Measurements from ENCODE around the gene HMCN1. TPM values are rescaled to one million over a fixed set of nuclear protein-coding genes. Genes with fewer than 3 reads are reported as not detected.
A peak's percentile ranks its signal among the peaks of the same experiment; 100 is the strongest.

Gene HMCN1
- under 0.01 and 0.06 TPM in 2 replicates for total RNA-seq (2014; rRNA removed)
- 0.01 TPM for polyA plus RNA-seq (2012)

DNA sequence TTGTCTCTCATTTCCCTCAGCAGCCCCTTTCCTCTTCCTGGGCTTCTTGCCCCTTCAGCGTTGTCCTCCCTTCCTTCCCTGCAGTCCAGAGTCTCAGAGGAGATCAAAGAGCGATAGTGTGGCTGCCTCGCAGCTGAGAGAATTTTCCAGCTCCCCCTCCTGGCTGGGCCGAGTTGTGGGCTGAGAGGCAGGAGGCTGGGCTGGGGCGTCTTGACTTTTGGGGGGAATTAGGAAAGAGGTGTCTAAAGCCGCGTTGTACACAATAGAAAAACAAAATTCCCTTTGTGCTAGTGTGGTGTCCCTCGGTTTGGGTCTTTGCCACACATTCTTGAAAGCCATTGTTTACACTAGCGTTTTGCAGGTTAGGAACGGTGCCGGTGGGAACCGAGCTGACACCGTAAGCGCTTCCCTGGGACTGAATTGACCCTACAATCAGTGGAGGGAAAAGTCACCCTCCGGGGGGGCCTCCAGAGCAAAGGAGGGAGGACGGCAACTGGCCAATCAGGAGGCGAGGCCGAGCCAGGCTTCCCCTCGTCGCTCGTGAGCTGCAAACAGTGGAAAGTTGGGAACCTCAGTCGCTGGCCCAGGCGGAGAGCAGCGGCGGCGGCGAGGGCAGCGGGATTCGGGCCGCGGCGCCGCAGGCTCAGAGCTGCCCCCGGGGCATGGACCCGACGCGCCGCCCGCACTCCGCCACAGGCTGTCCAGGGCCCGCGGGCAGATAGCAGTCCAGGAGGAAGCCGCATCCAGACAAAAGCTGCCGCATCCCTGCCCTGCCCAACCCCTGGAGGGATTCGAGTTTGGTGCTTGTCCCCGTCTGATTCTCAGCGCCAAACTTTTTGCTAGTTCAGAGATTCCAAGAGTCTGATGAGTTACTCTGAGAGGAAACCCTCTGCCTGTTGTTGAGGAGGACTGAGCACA, at the start of gene HMCN1:
Gene HMCN1, plus strand, starts transcription at position 574 of the 918 bp plus-strand sequence. CDS start 389 bp downstream, outside the sequence.
- DNase-seq (ENCODE audit: low read depth) = peak; percentile 35

DNA sequence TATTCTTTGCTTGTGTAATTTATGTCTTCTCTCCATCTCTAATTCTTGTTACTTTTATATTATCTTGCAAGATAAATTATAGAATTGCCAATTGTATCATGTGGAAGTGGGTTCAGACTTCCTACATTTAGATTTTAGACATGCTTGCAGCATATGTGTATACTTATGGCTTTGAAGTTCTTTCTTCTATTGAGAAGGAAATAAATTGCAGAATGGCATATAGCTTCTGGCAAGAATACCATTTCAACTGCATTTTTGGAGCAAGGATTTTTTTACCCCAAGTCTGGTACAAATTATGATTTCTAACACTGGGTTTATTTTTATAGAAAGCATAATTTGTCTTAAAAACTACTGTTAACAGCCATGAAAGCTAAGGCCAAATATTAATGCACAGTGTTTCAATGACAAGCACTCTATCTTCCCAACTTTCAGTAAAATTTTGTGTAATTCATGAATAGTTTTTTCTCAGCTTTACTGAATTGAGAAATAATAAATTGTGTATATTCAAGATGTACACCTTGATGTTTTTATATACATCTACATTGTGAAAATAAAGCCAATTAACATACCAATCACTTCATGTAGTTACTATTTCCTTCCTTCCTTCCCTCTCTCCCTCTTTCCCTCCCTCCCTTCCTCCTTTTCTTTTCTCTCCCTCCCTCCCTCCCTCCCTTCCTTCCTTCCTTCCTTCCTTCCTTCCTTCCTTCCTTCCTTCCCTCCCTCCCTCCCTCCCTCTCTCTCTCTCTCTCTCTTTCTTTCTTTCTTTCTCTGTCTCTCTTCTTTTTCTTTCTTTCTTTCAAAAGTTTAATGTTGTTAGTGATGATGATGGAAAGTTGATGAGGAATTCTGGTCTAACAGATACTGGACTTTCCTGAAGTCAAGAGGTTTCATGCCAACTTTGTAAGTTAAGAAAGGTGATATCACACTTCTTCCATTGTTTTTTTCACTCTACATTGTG, 47.1 kb upstream of the HMCN1 start:
- DNase-seq (ENCODE audit: low read depth) = no peak

DNA sequence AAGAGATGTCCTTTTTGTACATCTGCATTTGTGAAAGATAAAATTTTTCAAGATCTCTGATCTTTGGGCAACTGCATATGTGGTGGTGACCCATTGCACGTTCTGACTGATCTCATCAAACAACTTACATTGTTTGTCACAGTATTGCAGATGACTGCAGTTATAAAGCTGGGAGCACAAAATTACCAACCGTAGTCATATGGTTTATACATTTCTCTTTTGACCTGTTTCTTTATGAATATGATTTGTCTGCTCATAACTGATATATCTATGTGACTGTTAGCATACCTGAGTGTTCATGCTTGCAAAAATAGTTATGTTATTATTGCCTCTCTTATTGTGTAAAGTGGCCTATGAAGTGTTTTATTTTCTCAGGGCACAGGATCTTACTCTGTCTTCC, 43.7 kb upstream of the HMCN1 start:
- no peak for DNase-seq (ENCODE audit: low read depth)

GRCh38 chr1:185693654-185694053, 40.5 kb upstream of the HMCN1 start:
- no peak for DNase-seq (ENCODE audit: low read depth)

GRCh38 chr1:185694081-185694480, 40.1 kb upstream of the HMCN1 start:
- no peak for DNase-seq (ENCODE audit: low read depth)

DNA sequence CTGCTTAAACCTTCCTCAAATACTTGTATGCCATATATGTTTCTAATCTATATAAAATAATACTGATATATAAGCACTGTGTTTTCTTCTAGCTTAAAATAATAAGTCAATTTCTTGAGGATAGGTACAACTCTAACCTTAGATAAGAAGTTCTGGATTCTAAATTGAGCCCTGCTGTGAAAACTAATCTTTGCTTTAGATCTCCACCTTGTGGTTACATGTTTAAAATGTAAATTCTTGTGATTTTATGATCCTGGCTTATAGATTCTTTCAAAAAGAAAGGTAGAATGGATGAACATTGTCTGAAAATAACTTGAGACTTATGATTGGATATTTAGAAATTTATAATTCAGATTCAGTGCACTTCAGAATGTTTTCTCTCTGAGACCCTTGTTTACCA, 38.9 kb upstream of the HMCN1 start:
- no peak for DNase-seq (ENCODE audit: low read depth)

DNA sequence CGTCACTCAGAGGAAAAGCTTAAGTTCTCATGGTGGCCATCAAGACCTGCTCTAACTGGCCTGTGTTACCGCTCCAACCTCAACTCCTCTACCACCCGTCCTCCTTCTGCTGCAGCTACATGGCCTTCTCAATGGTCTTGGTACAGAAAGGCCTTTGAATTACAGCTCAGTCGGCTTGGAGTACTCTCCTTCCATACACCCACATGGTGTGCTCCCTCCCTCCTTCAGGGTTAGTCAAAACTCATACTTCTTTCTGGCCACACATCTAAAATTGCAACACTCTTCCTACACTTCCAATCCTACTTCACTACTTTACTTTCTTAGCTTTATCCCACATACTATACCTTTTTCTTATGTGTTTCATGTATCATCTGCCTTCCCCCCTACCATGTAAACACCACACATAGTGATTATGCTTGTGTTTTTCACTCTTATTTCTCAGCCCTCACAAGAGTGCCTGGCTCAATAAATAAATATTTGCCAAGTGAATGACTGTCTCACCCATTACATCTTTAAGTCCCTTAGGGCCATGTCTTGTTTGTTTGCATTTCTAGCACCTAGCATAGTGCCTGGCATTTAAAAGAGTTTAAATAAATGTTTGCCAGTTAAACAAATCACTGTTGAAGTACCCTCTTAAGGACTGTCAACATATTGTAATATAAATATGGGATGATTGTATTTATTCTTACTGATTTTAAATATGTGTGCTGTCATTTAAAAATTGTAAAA, 37.6 kb upstream of the HMCN1 start:
- DNase-seq (ENCODE audit: low read depth) = no peak

- no peak for DNase-seq (ENCODE audit: low read depth)
These were observed 34.3 kb upstream of the HMCN1 start for GRCh38 chr1:185699874-185700273.

GRCh38 chr1:185701650-185702049, 32.5 kb upstream of the HMCN1 start:
- no peak for DNase-seq (ENCODE audit: low read depth)

DNA sequence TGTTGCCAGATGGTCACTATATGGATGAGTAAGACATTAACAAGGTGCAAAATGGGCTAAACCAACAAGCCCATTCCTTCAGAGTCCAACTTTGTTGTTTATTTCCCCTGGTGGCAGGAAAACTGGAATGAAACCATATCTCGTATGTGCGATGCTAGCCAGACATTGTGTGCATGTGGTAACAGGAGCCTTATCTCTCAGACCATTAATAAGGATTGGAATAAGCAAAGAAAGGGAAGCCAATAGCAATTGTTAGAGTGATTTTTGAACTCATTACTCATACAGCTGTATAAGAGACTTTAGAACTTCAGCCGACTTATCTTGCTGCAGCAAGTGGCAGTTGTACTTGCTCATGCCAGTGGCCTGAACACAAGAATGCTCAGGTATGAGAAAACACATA, 30.0 kb upstream of the HMCN1 start:
- DNase-seq (ENCODE audit: low read depth) = no peak

GRCh38 chr1:185716095-185716494, 18.1 kb upstream of the HMCN1 start:
- no peak for DNase-seq (ENCODE audit: low read depth)

DNA sequence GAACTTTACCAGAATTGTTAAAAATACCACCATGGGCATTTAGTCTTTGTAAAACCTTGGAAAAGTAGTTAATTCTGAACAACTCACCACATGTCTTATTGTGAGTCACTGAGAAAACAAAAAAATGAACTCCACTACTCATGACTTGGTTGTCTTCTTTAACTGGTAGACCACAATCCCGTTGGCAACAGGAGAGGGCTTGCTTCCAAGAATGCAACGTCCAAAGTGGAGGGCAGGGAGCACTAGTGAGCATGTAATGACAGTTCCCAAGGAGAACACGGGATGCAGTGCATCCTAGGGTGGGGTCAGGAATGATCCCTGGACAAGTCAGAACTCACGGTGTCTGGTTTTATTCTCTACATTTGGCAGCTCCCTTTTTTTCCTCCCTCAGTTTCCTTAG, 15.2 kb upstream of the HMCN1 start:
- peak; percentile 97 for DNase-seq (ENCODE audit: low read depth)

DNA sequence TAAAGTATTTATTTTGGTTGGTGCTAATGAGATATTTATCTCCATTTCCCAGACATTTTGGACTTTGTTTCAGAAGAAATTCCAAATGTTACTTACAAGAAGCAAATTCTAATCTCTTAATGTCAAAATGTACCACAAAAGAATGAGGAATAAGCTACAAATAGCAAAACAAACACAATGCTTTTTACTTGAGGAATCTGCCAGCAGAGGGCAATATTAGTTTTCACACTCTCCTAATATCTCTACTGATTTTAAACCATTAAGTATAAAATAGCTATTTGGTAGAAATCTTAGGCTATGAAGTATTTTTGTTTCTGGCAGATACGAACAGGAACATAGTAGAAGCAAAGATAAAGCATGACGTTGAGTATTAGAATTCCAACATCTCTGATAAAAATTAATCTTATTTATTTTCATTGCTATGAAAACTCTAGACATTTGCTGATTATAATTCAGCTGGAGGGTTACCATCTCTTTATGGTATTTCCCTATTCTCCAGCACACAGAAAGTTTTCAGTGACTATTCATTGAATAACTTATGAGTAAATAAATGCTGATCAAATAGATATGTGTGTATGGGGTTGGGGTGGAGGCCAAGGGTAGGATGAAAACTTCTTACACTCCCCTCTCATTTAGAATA, 13.4 kb upstream of the HMCN1 start:
- peak; percentile 51 for DNase-seq (ENCODE audit: low read depth)

GRCh38 chr1:185721553-185721952, 12.6 kb upstream of the HMCN1 start:
- DNase-seq (ENCODE audit: low read depth) = no peak

GRCh38 chr1:185722098-185722497, 12.1 kb upstream of the HMCN1 start:
- DNase-seq (ENCODE audit: low read depth) = no peak

GRCh38 chr1:185727726-185728125, 6.5 kb upstream of the HMCN1 start:
- no peak for DNase-seq (ENCODE audit: low read depth)

DNA sequence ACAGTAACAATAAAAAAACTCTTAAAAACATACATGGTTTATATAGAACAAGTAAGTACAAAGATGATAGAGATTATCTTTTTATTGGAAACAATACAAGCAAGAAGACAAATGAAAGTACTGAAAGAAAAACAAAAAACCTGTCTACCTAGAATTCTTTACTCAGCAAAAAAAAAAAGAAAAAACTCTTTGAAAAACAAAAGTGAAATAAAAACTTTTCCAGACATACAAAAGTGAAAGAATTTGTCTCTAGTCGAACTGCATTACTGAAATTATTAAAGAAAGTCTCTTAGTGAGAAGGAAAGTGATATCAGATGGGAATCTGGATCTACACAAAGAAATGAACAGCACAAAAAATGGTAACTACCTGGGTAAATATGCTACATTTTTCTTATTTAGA, 2.7 kb upstream of the HMCN1 start:
- no peak for DNase-seq (ENCODE audit: low read depth)

DNA sequence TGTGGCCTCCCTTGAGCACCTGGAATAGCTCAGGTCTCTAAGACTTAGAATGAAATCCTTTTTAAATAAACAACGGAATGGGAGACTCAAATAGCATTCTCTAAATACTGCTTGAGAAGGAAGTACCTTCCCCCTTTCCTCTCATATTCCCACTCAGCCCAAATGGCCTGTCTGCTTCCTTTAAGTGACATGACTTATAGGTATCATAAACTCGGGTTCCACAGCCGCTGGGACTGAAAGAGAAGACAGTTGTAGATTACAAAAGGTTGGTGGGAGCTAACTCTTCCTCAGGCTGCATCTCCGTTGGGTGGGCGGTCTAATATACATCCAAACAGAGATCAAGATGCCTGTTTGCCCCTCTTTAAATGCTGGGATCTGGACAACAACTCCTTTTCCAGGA, 1.2 kb upstream of the HMCN1 start:
- no peak for DNase-seq (ENCODE audit: low read depth)

GRCh38 chr1:185734929-185735700, 924 bp downstream of the HMCN1 start:
- no peak for DNase-seq (ENCODE audit: low read depth)

- DNase-seq (ENCODE audit: low read depth) = no peak
These were observed 1.5 kb downstream of the HMCN1 start for GRCh38 chr1:185735701-185736064.

Data from LHCN-M2 (cell line).